Measurements from ENCODE around the gene KATNBL1.

KATNBL1 gene

GRCh38 chr15:34246276-34246976, 36.5 kb upstream of the KATNBL1 start:
- Histone ChIP-seq H3K27ac (ENCODE audit: low read depth, low read length) (no peak overlapping the region), H3K9ac (ENCODE audit: low read length) (no peak overlapping the region), H3K56ac (ENCODE audit: low read length) (no peak overlapping the region), H3K27me3 (ENCODE audit: insufficient read depth, low read length, poor library complexity) (no peaks in the 10 kb centered on the region), H3K4ac (ENCODE audit: low read depth, low read length) (no peak overlapping the region), H4K8ac (ENCODE audit: low read depth, low read length) (no peak overlapping the region), H3K23ac (ENCODE audit: low read length) (no peak overlapping the region), H3K36me3 (ENCODE audit: control insufficient read depth, insufficient read depth, low read length) (no peaks in the 10 kb centered on the region), H3K4me2 (ENCODE audit: low read length) (no peak overlapping the region), H3K4me3 (ENCODE audit: low read length) (no peak overlapping the region), H3K18ac (ENCODE audit: low read length) (no peak overlapping the region), H2BK15ac (replicated peaks; ENCODE audit: low read depth) (no peak overlapping the region), H3K4me1 (ENCODE audit: control insufficient read depth, low read depth, low read length) (no peaks in the 10 kb centered on the region), H2AK5ac (ENCODE audit: low read length) (no peak overlapping the region), H3K79me1 (ENCODE audit: low read length) (no peaks in the 10 kb centered on the region), H3K79me2 (ENCODE audit: control insufficient read depth, insufficient read depth, low read length) (no peaks in the 10 kb centered on the region), H2BK120ac (ENCODE audit: low read depth, low read length) (no peak overlapping the region), H2BK5ac (ENCODE audit: low read length) (no peak overlapping the region), H4K5ac (ENCODE audit: low read length) (no peak overlapping the region)
- WGBS (ENCODE audit: extremely low coverage, insufficient coverage, low lambda C conversion rate): no CpG with 5 or more reads among the region's 9 CpGs
- DNase-seq: no peak

GRCh38 chr15:34243226-34243625, 33.3 kb upstream of the KATNBL1 start:
- Histone ChIP-seq H3K79me1 (ENCODE audit: low read length) (no peaks in the 10 kb centered on the region), H3K79me2 (ENCODE audit: control insufficient read depth, insufficient read depth, low read length) (no peaks in the 10 kb centered on the region), H3K4ac (ENCODE audit: low read depth, low read length) (no peak overlapping the region), H3K23ac (ENCODE audit: low read length) (no peak overlapping the region), H3K9ac (ENCODE audit: low read length) (no peak overlapping the region), H3K36me3 (ENCODE audit: control insufficient read depth, insufficient read depth, low read length) (no peaks in the 10 kb centered on the region), H3K18ac (ENCODE audit: low read length) (no peak overlapping the region), H3K27me3 (ENCODE audit: insufficient read depth, low read length, poor library complexity) (no peaks in the 10 kb centered on the region), H3K4me2 (ENCODE audit: low read length) (no peak overlapping the region), H3K27ac (ENCODE audit: low read depth, low read length) (no peak overlapping the region), H3K4me3 (ENCODE audit: low read length) (no peak overlapping the region), H2AK5ac (ENCODE audit: low read length) (no peak overlapping the region), H2BK15ac (replicated peaks; ENCODE audit: low read depth) (no peak overlapping the region), H2BK5ac (ENCODE audit: low read length) (no peak overlapping the region), H2BK120ac (ENCODE audit: low read depth, low read length) (no peak overlapping the region), H3K4me1 (ENCODE audit: control insufficient read depth, low read depth, low read length) (no peaks in the 10 kb centered on the region), H3K56ac (ENCODE audit: low read length) (no peak overlapping the region), H4K5ac (ENCODE audit: low read length) (no peak overlapping the region), H4K8ac (ENCODE audit: low read depth, low read length) (no peak overlapping the region)
- DNase-seq: no peak
- WGBS (ENCODE audit: extremely low coverage, insufficient coverage, low lambda C conversion rate): no CpG with 5 or more reads among the region's 3 CpGs

- WGBS (ENCODE audit: extremely low coverage, insufficient coverage, low lambda C conversion rate): no CpG with 5 or more reads among the region's 4 CpGs
- Histone ChIP-seq H3K18ac (ENCODE audit: low read length) (no peak overlapping the region), H3K36me3 (ENCODE audit: control insufficient read depth, insufficient read depth, low read length) (no peaks in the 10 kb centered on the region), H3K4ac (ENCODE audit: low read depth, low read length) (no peak overlapping the region), H3K27ac (ENCODE audit: low read depth, low read length) (no peak overlapping the region), H3K4me2 (ENCODE audit: low read length) (no peak overlapping the region), H3K79me1 (ENCODE audit: low read length) (no peaks in the 10 kb centered on the region), H2AK5ac (ENCODE audit: low read length) (no peak overlapping the region), H4K8ac (ENCODE audit: low read depth, low read length) (no peak overlapping the region), H3K4me3 (ENCODE audit: low read length) (no peak overlapping the region), H3K23ac (ENCODE audit: low read length) (no peak overlapping the region), H2BK15ac (replicated peaks; ENCODE audit: low read depth) (no peak overlapping the region), H2BK120ac (ENCODE audit: low read depth, low read length) (no peak overlapping the region), H3K4me1 (ENCODE audit: control insufficient read depth, low read depth, low read length) (no peaks in the 10 kb centered on the region), H3K9ac (ENCODE audit: low read length) (no peak overlapping the region), H4K5ac (ENCODE audit: low read length) (no peak overlapping the region), H2BK5ac (ENCODE audit: low read length) (no peak overlapping the region), H3K79me2 (ENCODE audit: control insufficient read depth, insufficient read depth, low read length) (no peaks in the 10 kb centered on the region), H3K56ac (ENCODE audit: low read length) (no peak overlapping the region), H3K27me3 (ENCODE audit: insufficient read depth, low read length, poor library complexity) (no peaks in the 10 kb centered on the region)
- DNase-seq: no peak
These were observed 32.4 kb upstream of the KATNBL1 start for GRCh38 chr15:34242331-34242710.

- H3K18ac ChIP-seq (ENCODE audit: low read length): no peak overlapping the region
- no peak overlapping the region for H2AK5ac ChIP-seq (ENCODE audit: low read length)
- DNase-seq: peak; percentile 39
- no CpG with 5 or more reads among the region's 1 CpG for WGBS (ENCODE audit: extremely low coverage, insufficient coverage, low lambda C conversion rate)
- H4K8ac ChIP-seq (ENCODE audit: low read depth, low read length): no peak overlapping the region
- no peaks in the 10 kb centered on the region for H3K36me3 ChIP-seq (ENCODE audit: control insufficient read depth, insufficient read depth, low read length)
- no peaks in the 10 kb centered on the region for H3K79me2 ChIP-seq (ENCODE audit: control insufficient read depth, insufficient read depth, low read length)
- no peak overlapping the region for H2BK5ac ChIP-seq (ENCODE audit: low read length)
- no peak overlapping the region for H3K27ac ChIP-seq (ENCODE audit: low read depth, low read length)
- H3K4me1 ChIP-seq (ENCODE audit: control insufficient read depth, low read depth, low read length): no peaks in the 10 kb centered on the region
- H3K79me1 ChIP-seq (ENCODE audit: low read length): no peaks in the 10 kb centered on the region
- no peak overlapping the region for H3K23ac ChIP-seq (ENCODE audit: low read length)
- H2BK15ac ChIP-seq (replicated peaks; ENCODE audit: low read depth): no peak overlapping the region
- H3K27me3 ChIP-seq (ENCODE audit: insufficient read depth, low read length, poor library complexity): no peaks in the 10 kb centered on the region
- no peak overlapping the region for H2BK120ac ChIP-seq (ENCODE audit: low read depth, low read length)
- no peak overlapping the region for H3K4me3 ChIP-seq (ENCODE audit: low read length)
- H3K9ac ChIP-seq (ENCODE audit: low read length): no peak overlapping the region
- no peak overlapping the region for H3K4ac ChIP-seq (ENCODE audit: low read depth, low read length)
- H3K56ac ChIP-seq (ENCODE audit: low read length): no peak overlapping the region
- H4K5ac ChIP-seq (ENCODE audit: low read length): no peak overlapping the region
- H3K4me2 ChIP-seq (ENCODE audit: low read length): no peak overlapping the region
These were observed 31.8 kb upstream of the KATNBL1 start for GRCh38 chr15:34241376-34242330.

- Histone ChIP-seq H3K18ac (ENCODE audit: low read length) (no peak overlapping the region), H3K27me3 (ENCODE audit: insufficient read depth, low read length, poor library complexity) (no peaks in the 10 kb centered on the region), H3K4me3 (ENCODE audit: low read length) (no peak overlapping the region), H3K27ac (ENCODE audit: low read depth, low read length) (no peak overlapping the region), H3K4me2 (ENCODE audit: low read length) (no peak overlapping the region), H3K4me1 (ENCODE audit: control insufficient read depth, low read depth, low read length) (no peaks in the 10 kb centered on the region), H3K56ac (ENCODE audit: low read length) (no peak overlapping the region), H4K8ac (ENCODE audit: low read depth, low read length) (no peak overlapping the region), H3K4ac (ENCODE audit: low read depth, low read length) (no peak overlapping the region), H3K23ac (ENCODE audit: low read length) (no peak overlapping the region), H2BK120ac (ENCODE audit: low read depth, low read length) (no peak overlapping the region), H3K79me1 (ENCODE audit: low read length) (no peaks in the 10 kb centered on the region), H3K79me2 (ENCODE audit: control insufficient read depth, insufficient read depth, low read length) (no peaks in the 10 kb centered on the region), H2BK15ac (replicated peaks; ENCODE audit: low read depth) (no peak overlapping the region), H3K36me3 (ENCODE audit: control insufficient read depth, insufficient read depth, low read length) (no peaks in the 10 kb centered on the region), H2BK5ac (ENCODE audit: low read length) (no peak overlapping the region), H3K9ac (ENCODE audit: low read length) (no peak overlapping the region), H4K5ac (ENCODE audit: low read length) (no peak overlapping the region), H2AK5ac (ENCODE audit: low read length) (no peak overlapping the region)
- no peak for DNase-seq
- WGBS (ENCODE audit: extremely low coverage, insufficient coverage, low lambda C conversion rate): no CpG with 5 or more reads among the region's 3 CpGs
These were observed 30.6 kb upstream of the KATNBL1 start for GRCh38 chr15:34240537-34240936.

Data from mesendoderm (in vitro differentiated cells).